Neural crest cell (in vitro differentiated cells): ENCODE measurements around the gene DTNB. TPM values are rescaled to one million over a fixed set of nuclear protein-coding genes. Genes with fewer than 3 reads are reported as not detected.

Source experiments
- DNase-seq: peaks from one replicate; pipeline ENCODE4 v3.0.0; 2021; ENCODE audit warnings: low read depth, mixed read lengths, low spot score
- H3K27ac Mint-ChIP-seq: one replicate; pipeline ENCODE4 v1.8.0; 2021; ENCODE audit warnings: mild to moderate bottlenecking, mixed read lengths; ENCODE audit not compliant: unreplicated experiment
- H3K27me3 Mint-ChIP-seq: 2 replicates; pipeline ENCODE4 v1.8.0; 2021; ENCODE audit warnings: low read depth, mild to moderate bottlenecking, mixed read lengths
- H3K36me3 Mint-ChIP-seq: 2 replicates; pipeline ENCODE4 v1.8.0; 2021; ENCODE audit warnings: low read depth, mild to moderate bottlenecking, mixed read lengths
- H3K4me1 Mint-ChIP-seq: 2 replicates; pipeline ENCODE4 v1.8.0; 2021; ENCODE audit warnings: mixed read lengths
- H3K4me3 Mint-ChIP-seq: one replicate; pipeline ENCODE4 v1.8.0; 2021; ENCODE audit warnings: mild to moderate bottlenecking, mixed read lengths
- H3K9me3 Mint-ChIP-seq: 2 replicates; pipeline ENCODE4 v1.8.0; 2021; ENCODE audit warnings: mixed read lengths
- CTCF ChIP-seq: fragments of 200-600 bp; sonication (generic); conservative IDR thresholded peaks from 2 replicates; pipeline ENCODE4 v1.5.0; 2021; ENCODE audit warnings: antibody characterized with exemption, mild to moderate bottlenecking
- total RNA-seq: library from RNA; stranded (reverse); gene quantifications from 2 replicates; pipeline ENCODE4 v1.2.1, GENCODE V29; 2021

DTNB gene
- total RNA-seq, 1 donor from 2014 or later, result 29.5 TPM

GRCh38 chr2:25624635-25625034 lies 48.7 kb downstream of the DTNB start:
- no peaks in the 10 kb centered on the region for H3K4me1 Mint-ChIP-seq
- H3K27me3 Mint-ChIP-seq, result no peaks in the 10 kb centered on the region
- no peak for TF ChIP-seq CTCF
- no peak overlapping the region for H3K4me3 Mint-ChIP-seq
- no peak overlapping the region for H3K27ac Mint-ChIP-seq
- no peaks in the 10 kb centered on the region for H3K9me3 Mint-ChIP-seq
- H3K36me3 Mint-ChIP-seq, result peaks cover 21% of the 10 kb centered on the region
- no peak for DNase-seq

- Mint-ChIP-seq H3K4me1 (no peaks in the 10 kb centered on the region), H3K9me3 (no peaks in the 10 kb centered on the region), H3K27me3 (no peaks in the 10 kb centered on the region), H3K36me3 (peaks cover 21% of the 10 kb centered on the region), H3K27ac (no peak overlapping the region), H3K4me3 (no peak overlapping the region)
- no peak for TF ChIP-seq CTCF
- no peak for DNase-seq
Observed at GRCh38 chr2:25623361-25623760, 50.0 kb downstream of the DTNB start.

- Mint-ChIP-seq H3K27ac (no peak overlapping the region), H3K9me3 (no peaks in the 10 kb centered on the region), H3K36me3 (peaks cover 8% of the 10 kb centered on the region), H3K27me3 (no peaks in the 10 kb centered on the region), H3K4me3 (no peak overlapping the region), H3K4me1 (peaks cover 4% of the 10 kb centered on the region)
- no peak for TF ChIP-seq CTCF
- no peak for DNase-seq
Observed at GRCh38 chr2:25620711-25621110, 52.7 kb downstream of the DTNB start.

GRCh38 chr2:25620077-25620476 lies 53.3 kb downstream of the DTNB start:
- Mint-ChIP-seq H3K27ac (no peak overlapping the region), H3K4me1 (peaks cover 9% of the 10 kb centered on the region), H3K27me3 (no peaks in the 10 kb centered on the region), H3K4me3 (no peak overlapping the region), H3K9me3 (no peaks in the 10 kb centered on the region), H3K36me3 (peaks cover 5% of the 10 kb centered on the region)
- TF ChIP-seq CTCF, result no peak
- DNase-seq, result no peak

GRCh38 chr2:25619185-25619584 lies 54.2 kb downstream of the DTNB start:
- no peak overlapping the region for H3K4me3 Mint-ChIP-seq
- H3K9me3 Mint-ChIP-seq, result no peaks in the 10 kb centered on the region
- no peak for DNase-seq
- H3K27ac Mint-ChIP-seq, result no peak overlapping the region
- H3K36me3 Mint-ChIP-seq, result peaks cover 3% of the 10 kb centered on the region
- no peaks in the 10 kb centered on the region for H3K27me3 Mint-ChIP-seq
- H3K4me1 Mint-ChIP-seq, result peaks cover 13% of the 10 kb centered on the region
- no peak for TF ChIP-seq CTCF

- DNase-seq, result no peak
- Mint-ChIP-seq H3K27me3 (no peaks in the 10 kb centered on the region), H3K4me3 (no peak overlapping the region), H3K4me1 (peaks cover 13% of the 10 kb centered on the region), H3K9me3 (no peaks in the 10 kb centered on the region), H3K27ac (no peak overlapping the region), H3K36me3 (peaks cover 2% of the 10 kb centered on the region)
- TF ChIP-seq CTCF, result no peak
Observed at GRCh38 chr2:25618676-25619075, 54.7 kb downstream of the DTNB start.
